Lung microvascular endothelial cell (primary cell): ENCODE measurements around the gene ARHGAP31. TPM values are rescaled to one million over a fixed set of nuclear protein-coding genes. Genes with fewer than 3 reads are reported as not detected.
"Not testable (repeated sequence)": the region's sequence is repeated elsewhere in the genome, so short reads cannot be mapped to it uniquely, and the experiment has no call there.

Experiments used
- DNase-seq, 2 donors: peaks; one replicate each; pipeline versions ENCODE4 v3.0.0 to v3.0.0-alpha.2; 2010; ENCODE audit warnings: low read depth in 2 of 2
- total RNA-seq: library from RNA; depleted of rRNA; stranded (reverse); fragments of >200 nt; gene quantifications from 2 replicates; pipeline ENCODE4 v1.2.1, GENCODE V29; 2014

The ARHGAP31 gene, protein sequence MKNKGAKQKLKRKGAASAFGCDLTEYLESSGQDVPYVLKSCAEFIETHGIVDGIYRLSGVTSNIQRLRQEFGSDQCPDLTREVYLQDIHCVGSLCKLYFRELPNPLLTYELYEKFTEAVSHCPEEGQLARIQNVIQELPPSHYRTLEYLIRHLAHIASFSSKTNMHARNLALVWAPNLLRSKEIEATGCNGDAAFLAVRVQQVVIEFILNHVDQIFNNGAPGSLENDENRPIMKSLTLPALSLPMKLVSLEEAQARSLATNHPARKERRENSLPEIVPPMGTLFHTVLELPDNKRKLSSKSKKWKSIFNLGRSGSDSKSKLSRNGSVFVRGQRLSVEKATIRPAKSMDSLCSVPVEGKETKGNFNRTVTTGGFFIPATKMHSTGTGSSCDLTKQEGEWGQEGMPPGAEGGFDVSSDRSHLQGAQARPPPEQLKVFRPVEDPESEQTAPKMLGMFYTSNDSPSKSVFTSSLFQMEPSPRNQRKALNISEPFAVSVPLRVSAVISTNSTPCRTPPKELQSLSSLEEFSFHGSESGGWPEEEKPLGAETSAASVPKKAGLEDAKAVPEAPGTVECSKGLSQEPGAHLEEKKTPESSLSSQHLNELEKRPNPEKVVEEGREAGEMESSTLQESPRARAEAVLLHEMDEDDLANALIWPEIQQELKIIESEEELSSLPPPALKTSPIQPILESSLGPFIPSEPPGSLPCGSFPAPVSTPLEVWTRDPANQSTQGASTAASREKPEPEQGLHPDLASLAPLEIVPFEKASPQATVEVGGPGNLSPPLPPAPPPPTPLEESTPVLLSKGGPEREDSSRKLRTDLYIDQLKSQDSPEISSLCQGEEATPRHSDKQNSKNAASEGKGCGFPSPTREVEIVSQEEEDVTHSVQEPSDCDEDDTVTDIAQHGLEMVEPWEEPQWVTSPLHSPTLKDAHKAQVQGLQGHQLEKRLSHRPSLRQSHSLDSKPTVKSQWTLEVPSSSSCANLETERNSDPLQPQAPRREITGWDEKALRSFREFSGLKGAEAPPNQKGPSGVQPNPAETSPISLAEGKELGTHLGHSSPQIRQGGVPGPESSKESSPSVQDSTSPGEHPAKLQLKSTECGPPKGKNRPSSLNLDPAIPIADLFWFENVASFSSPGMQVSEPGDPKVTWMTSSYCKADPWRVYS (N-terminal part only)
- 19.8 and 21.6 TPM in 2 replicates for total RNA-seq

DNA sequence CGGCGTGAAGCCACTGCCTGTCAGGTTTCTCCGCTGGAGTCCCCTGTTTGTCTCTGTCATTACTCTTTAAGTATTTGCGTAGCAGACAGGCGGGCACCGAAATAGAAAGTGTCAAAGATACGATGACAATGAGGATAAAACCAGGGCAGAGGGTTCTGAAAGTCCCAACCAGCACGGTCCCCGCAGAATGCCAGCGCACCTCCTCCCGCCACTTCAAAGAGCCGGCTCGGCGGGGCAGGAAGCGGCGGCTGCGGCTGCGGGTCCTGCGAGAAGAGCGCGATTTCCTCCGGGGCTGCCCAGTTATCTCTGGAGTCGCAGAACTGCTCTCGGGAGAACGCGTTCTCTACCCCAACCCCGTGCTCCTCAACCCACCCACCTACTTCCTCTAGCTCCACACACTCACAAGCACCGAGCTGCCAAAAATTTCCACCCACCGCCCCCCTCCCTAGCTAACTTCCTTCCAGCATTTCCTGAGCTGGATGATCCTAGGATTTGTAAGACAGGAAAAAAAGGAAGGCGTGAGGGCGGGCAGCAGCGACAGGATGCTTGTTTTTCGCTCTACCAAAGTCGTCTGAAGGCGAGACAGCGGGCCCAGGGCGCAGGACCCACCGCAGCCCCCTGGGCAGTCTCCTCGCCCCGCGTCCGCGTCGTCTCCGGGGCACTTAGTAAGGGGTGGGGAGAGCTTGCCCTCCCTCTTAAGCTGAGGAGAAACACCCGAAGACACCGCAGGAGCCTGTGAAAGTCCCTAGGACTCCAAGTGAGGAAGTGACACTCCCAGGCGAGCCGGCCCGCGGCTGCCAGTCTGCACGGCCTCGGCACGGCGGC is at the start of gene ARHGAP31:
Gene ARHGAP31 (plus strand): TSS at position 513 of the 825 bp plus-strand sequence. CDS start 522 bp downstream, outside the sequence.
- peak; percentile 73 to 87 for DNase-seq

DNA sequence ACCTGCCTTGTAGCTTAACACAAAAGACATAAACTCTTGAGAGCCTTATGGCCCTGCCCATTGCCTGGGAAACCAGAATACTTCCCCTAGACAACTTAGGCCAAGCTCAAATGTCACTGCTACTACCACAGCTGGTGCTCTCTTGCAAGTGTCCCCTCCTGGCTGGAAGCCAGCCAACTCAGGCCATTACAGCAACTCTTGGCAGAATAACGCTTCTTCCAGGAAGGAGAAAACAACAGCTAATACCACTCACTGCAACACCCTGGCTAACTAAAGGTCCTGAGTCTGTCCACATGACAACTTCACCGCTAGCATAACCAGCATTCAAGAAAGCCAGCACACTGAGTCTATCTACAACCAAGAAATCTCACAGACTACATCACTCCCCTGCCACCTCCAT is 48.4 kb upstream of the ARHGAP31 start:
- DNase-seq = no peak

DNA sequence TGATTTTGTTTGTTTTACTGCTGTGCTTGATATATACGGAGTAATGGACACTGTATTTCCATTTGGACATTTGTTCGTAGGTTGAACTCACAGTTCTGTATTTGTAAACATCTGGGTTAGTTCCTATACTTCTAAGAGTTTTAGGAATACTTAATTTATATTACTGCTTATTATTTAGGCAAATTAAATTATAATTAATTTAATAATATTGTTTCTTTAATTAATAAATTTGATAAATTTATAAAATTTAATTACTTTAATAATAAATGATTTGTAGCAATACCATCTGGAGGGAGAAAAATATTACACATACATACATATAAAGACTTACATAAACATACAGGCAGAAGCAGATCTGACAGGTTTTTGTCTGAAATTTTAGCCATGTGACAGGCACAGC is 39.0 kb upstream of the ARHGAP31 start:
- no peak for DNase-seq

DNA sequence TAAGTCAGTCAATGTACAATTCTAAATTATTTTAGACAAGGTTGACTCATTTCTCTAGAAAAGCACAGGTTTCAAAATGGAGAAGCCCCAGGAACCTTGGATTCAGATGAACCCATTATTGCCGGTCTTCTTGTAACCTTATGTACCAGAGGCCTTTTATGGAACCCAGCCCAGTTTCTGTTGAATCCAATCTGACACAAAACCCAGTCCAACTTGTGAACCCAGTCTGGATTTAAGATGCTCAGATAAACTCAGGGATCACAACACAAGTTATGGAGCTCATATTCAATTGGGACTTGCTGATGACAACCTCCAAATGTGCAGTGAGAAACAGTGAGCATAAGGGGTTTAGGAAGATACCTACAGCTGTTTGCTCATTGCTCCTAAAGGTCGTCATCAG is 37.1 kb upstream of the ARHGAP31 start:
- DNase-seq = no peak

DNA sequence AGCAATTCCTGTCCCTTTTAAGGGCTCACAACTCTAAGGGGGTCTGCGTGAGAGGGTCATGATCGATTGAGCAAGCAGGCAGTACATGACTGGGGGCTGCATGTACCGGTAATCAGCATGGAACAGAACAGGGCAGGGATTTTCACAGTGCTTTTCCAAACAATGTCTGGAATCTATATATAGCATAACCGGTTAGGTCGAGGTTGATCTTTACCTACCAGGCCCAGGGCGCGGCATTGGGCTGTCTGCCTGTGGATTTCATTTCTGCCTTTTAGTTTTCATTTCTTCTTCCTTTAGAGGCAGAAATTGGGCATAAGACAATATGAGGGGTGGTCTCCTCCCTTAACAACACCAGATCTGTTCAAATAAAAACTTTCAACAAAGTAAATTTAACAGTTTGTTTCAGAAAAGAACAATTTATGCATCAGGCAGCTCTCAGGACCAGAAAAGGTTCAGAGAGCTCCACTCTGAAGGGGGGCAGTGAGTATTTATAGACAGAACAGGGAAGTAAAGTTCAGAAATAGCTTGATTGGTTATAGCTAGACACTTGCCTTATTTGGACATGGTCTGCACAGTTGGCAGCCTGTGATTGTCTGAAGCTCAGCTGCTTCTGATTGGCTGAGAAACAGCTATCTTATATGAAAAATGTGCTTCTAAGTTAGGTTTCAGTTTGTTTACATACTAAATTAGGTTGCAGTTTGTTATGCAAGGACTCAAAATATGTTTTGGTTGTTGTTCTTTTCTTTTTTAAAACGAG is 36.4 kb upstream of the ARHGAP31 start:
- DNase-seq = peak; percentile 17 to 30

DNA sequence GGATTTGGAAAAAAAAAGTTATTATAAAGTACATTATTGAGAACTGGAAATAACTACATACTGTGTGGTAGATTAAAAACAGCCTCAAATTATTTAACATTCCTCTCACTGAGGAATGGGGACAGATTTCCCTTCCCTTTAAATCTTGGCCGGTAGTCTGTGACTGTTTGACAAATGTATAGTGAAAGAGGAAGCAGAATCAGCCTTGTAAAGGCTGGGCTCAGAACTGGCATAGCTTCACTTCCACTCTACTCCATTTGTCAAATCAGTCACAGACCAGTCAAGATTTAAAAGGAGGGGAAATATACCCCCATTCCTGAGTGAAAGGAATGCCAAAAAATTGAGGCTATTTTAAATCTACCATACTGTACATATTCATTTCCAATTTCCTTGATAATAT is 35.3 kb upstream of the ARHGAP31 start:
- DNase-seq = peak; percentile 17 to 26

DNA sequence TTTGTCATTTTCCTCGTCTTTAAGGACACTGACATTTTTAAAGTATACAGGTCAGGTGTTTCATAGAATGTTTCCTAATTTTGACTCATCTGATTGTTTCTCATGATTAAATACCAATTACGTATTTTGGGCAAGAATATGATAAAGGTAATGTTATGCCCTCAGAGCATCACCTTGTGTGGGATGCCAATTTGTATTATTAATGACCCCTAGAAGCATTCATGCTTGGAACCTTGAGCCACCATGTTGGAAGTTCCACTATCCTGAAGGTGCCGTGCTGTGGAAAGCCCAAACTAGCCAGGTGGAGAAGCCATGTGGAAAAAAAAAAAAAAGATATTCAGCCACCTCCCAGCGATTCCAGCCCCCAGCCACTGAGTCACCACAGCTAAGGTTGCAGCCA is 34.4 kb upstream of the ARHGAP31 start:
- DNase-seq = no peak

DNA sequence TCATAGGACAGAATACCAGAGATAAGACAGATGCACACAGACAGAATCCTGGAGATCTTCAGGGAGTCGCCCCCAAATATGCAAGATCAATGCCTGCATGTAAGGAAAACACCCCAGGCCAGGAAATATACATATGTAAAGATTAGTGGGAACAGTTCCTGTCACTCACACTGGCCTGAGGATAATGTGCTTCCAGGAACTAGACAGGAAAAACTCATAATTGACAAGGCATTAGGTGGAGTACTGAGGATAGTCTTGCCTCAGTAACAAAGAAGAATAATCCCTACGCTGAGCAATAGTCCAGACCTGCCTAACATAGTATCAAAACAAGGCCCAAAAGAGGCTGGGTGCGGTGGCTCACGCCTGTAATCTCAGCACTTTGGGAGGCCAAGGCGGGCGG is 33.1 kb upstream of the ARHGAP31 start:
- DNase-seq = no peak

DNA sequence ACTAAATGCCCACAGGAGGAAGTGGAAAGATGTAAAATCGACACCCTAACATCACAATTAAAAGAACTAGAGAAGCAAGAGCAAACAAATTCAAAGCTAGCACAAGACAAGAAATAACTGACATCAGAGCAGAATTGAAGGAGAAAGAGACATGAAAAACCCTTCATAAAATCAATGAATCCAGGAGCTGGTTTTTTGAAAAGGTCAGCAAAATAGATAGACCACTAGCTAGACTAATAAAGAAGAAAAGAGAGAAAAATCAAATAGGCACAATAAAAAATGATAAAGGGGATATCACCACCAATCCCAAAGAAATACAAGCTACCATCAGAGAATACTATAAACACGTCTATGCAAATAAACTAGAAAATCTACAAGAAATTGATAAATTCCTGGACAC is 24.0 kb upstream of the ARHGAP31 start:
- not testable (repeated sequence) for DNase-seq

DNA sequence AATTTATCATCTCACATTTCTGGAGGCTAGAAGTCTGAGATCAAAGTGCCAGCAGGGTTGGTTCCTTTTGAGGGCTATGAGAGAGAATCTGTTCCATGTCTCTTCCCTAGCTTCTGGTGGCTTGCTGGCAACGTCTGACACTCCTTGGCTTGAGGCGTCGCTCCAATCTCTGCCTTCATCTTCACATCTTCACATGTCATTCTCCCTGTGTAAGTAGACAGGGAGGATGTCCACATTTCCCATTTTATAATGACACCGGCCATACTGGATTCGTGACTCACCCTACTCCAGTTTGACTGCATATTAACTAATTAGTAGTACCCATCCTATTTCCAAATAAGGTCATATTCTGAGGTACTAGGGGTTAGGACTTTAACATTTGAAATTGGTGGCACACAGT is 17.5 kb upstream of the ARHGAP31 start:
- DNase-seq = no peak

DNA sequence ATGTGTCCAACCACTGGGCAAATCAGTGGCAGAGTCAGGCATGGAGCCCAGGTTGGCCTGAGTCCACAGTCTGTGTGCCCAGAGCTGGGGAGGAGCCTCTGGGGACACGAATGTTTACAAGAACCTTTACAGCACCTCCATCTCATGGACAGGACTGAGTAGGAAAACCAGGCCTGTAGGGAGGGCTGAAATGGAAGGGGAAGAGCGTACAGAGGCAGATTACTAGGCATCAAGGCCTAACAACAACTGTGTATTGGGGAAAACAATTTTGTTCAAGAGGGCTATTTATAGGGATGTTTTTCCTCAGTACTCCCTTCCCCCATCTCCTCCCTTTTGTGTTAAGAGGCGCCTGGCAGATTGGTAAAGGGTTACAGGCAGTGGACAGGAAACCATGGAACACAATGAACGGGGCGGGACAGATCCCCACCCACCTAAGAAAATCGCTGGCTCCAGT is 15.1 kb upstream of the ARHGAP31 start:
- peak; percentile 79 to 84 for DNase-seq

DNA sequence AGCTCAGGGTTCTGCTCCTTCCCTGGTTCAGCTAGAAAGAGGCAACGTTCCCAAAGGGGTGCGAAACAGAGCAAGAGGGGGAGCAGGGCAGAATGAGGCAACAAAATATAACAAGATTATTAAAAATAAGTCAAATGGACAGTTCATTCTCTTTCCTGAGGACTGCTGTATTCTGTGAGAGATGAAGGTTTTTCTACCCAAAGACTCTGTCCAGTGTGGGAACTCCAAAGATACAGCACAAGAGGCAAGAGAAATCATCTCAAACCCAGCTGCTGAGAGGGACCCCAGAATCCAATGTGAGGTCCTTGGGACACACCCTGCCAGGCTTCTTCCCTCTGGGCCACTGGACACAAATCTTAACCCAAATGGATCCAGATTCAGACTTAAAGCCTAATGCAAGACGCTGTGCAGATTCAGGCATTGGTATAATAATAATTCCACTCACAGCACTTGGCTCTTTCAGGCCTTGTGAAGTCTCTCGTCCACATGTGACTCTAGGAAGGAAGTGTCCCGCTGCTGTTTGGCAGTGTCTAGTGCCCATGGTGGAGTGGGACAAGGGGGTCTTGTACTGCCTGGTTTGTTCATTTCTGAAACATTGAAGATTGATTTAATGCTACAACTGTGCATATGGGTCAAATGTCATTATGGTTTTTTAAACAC is 14.5 kb upstream of the ARHGAP31 start:
- peak in 1 of 2 donors; percentile 59 for DNase-seq

DNA sequence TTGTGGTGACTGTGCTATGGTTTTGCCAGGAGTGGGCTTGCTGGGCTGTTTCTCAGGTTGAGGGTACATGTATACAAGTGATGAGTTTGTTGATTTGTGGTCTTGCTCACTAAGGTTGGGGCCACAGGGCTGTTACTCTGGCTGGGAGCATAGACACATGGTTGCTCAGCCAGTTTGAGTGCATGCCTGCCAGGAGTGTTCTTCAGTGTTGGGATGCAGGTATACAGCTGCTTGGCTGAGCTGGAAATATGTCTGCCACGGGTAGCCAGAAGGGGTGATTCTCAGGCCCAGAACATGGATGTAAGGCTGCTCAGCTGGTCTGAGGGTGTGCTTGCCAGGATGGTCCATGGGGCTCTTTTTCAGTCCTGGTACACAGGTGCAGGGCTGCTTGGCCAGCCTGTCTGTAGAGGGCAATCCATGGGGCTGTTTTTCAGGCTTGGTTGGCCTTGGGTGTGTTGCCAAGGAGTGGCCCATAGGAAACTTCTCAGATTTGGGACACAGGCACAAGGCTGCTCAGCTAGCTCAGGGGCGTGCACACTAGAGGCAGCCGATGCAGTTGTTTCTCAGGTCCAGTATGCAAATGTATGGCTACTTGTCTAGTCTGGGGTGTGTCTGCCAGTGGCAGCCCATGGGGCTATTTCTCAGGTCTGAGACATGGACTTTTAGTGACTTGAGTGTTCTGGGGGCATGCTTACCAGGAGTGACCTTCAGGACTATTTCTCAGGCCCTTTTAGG is 5.3 kb upstream of the ARHGAP31 start:
- no peak for DNase-seq

DNA sequence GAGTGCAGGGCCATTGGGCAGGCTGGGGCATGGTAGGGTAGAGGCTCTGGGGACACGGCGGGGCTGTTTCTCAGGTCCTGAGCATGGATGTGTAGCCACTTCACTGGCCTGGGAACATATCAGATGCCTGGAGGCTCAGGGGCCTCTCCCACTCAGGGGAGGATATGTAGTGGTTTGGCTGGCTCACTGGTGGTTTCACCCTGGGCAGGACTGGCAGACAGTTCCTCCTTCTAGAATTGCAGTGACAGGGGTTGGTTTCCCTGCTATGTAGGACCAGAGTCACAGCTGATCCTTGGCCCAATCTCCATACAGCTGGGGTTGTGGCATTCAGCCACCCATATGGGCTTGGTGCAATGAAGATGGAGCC is 4.8 kb upstream of the ARHGAP31 start:
- DNase-seq = no peak

DNA sequence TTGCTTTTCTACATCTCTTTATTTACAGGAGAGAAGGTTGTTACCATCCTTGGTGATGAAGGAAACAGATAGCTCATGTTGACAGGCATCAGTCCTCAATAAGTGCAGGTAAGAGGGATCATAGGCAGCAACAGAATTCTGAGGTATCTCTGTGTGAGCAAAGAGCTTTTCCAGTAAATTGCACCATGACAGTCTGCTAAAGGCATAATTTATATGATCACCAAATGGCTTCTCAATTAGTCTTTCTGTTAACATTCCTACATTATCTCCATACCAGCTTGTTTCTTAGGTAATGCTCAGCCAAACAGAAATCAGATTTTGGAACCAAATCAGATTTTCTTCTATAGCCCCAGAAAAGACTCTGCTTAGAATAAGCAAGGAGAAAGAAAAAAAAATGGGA is 3.6 kb upstream of the ARHGAP31 start:
- DNase-seq = no peak

DNA sequence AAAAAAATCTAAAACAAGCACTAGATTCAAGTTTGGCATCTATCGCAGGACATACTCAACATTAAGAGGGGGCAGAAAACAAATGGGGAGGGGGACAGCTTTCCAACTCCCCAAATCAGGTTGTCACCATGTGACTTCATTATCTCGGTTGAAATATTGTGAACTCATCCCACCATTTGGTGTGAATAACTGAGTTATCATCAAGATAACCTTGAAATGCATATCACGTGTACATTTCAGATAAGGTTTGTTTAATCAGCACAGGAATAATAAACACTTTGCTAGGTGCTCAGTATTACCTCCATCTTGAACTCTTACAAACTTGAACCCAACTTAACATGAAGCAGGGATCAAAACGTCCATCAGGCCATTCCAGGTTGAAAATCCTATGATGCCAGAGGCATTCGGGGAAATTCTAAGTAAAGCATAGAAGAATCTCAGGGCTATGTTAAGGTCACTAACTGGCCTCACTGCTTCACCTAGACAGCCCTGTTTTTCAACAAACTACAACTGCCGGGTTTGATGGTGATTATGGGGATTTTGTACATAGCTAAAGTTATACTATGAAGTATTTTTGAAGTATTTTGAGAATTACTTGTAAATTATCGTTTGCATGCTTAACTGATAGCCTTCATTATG is 3.0 kb upstream of the ARHGAP31 start:
- DNase-seq = no peak

DNA sequence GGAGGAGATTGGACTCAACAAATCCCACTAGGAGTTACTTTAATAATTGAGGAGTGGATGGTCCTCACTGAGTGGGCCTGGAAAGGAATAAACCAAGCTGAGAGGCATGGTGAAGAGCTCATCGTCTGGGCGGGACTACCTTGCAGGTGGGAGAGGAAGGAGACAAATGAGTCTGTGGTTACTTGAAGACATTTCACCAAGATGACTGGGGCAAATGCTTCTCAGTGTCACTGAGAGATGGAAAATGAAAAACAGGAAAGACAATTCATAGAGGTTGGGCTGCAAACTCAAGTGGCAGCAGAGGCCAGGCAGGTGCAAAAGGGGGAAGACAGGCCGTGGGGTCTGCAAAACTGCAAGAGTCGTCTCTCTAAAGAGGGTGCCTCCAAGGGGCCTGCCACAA is 1.5 kb upstream of the ARHGAP31 start:
- no peak for DNase-seq

DNA sequence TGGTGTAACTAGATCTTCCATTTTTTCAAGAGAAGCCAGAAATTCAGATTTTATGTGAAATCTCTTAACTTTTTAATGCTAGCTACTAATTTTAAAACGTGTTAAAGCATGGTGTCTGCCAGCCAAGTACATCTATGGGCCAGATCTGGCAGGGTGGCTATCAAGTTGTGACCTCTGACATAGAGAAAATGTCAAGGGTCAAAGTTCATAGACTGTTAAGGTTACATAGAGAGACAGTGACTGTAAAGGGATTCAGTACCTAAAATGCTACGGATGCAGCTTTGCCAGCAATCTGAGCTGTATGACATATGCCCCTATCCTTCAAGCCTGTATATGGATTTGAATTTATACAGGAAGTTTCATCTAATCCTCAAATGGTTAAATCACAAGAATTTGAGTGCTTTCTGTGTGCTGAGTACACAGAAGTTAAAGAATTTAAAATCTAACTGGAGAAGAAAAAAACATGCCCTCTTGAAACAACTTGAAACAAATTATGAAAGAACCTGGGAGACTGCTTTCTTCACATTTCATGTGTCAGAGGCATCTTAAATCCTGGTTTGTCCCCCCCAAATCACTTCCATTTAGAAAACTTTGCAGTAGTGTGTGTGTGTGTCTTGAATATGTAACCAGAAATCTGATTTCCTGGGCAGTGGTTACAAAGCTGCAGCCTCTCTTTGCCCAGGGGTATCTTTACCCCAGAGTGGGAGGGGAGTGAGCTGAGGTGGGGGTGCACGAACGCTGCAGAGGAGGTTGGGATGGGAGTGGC is 895 bp upstream of the ARHGAP31 start:
- DNase-seq = no peak
